Measurements from ENCODE around the gene PPP2R3C.

- TF ChIP-seq CTCF (conservative IDR thresholded peaks at IDR 0.05; ENCODE audit: low read depth, low read length) (no peak), EZH2 (IDR thresholded peaks at IDR 0.05; ENCODE audit: low read length, unreplicated experiment) (no peak), EZH2phosphoT487 (IDR thresholded peaks at IDR 0.05; ENCODE audit: borderline replicate concordance, low read length) (no peak)
Observed at GRCh38 chr14:35146711-35147149, 24.9 kb upstream of the PPP2R3C start.
